Tibial artery (tissue), 4 donors: ENCODE measurements around the gene ST8SIA5.

ENCODE experiments used
- DNase-seq, 2 donors: peaks; one replicate each; pipeline ENCODE4 v3.0.0-alpha.2; 2019
- H3K27ac ChIP-seq, 2 donors: fragments of 200-600 bp; sonication (generic) in 1 of 2; 1 replicate in 1 of 2; 2 replicates in 1 of 2; pipeline ENCODE4 v1.5.1; 2018 to 2019; ENCODE audit warnings: mild to moderate bottlenecking in 1 of 2
- H3K27me3 ChIP-seq, 2 donors: fragments of 200-600 bp; sonication (generic) in 1 of 2; one replicate each; pipeline versions ENCODE4 v1.5.1 to v1.6.0; 2016 to 2019
- H3K36me3 ChIP-seq, 3 donors: fragments of 200-600 bp; sonication (generic) in 2 of 3; one replicate each; pipeline ENCODE4 v1.5.1; 2016 to 2019; ENCODE audit warnings: mild to moderate bottlenecking in 2 of 3
- H3K4me1 ChIP-seq, 4 donors: fragments of 200-600 bp; sonication (generic) in 2 of 4; 1 replicate in 3 of 4; 2 replicates in 1 of 4; pipeline ENCODE4 v1.5.1; 2016 to 2019
- H3K4me3 ChIP-seq, 2 donors: fragments of 200-600 bp; sonication (generic) in 1 of 2; 1 replicate in 1 of 2; 2 replicates in 1 of 2; pipeline ENCODE4 v1.5.1; 2018 to 2019; ENCODE audit warnings: mild to moderate bottlenecking in 2 of 2
- H3K9me3 ChIP-seq, 3 donors: fragments of 200-600 bp; sonication (generic) in 1 of 3; one replicate each; pipeline ENCODE4 v1.5.1; 2016 to 2019
- CTCF ChIP-seq, 2 experiments: fragments of 200-600 bp in 1 of 2; fragments of 450-650 bp in 1 of 2; IDR thresholded peaks; one replicate each; pipeline ENCODE4 v1.5.1; 2017 to 2019; ENCODE audit warnings: antibody characterized with exemption in 2 of 2, mild to moderate bottlenecking in 1 of 2, moderate library complexity in 1 of 2
- intact Hi-C: fragments of 100-400 bp; cut with DNase I; formaldehyde crosslinking; loops from one replicate; pipeline ENCODE4 v1.15.0; 2023; ENCODE audit warnings: low total_unique reads

ST8SIA5 gene

GRCh38 chr18:46764586-46764985, 7.7 kb upstream of the ST8SIA5 start:
- Histone ChIP-seq H3K27me3 (peaks cover 0 to 19% of the 10 kb centered on the region in 2 donors), H3K4me3 (no peak overlapping the region), H3K9me3 (no peaks in the 10 kb centered on the region), H3K4me1 (no peaks in the 10 kb centered on the region), H3K36me3 (no peaks in the 10 kb centered on the region), H3K27ac (no peak overlapping the region)
- intact Hi-C loops, result no loop called here
- no peak for DNase-seq
- TF ChIP-seq CTCF (IDR thresholded peaks at IDR 0.05), result no peak

GRCh38 chr18:46761059-46761769, 4.4 kb upstream of the ST8SIA5 start:
- no peaks in the 10 kb centered on the region for H3K36me3 ChIP-seq
- no peak overlapping the region for H3K4me3 ChIP-seq
- H3K9me3 ChIP-seq, result no peaks in the 10 kb centered on the region
- H3K27ac ChIP-seq, result no peak overlapping the region
- H3K4me1 ChIP-seq, result peaks cover 0 to 19% (median 17%) of the 10 kb centered on the region in 4 donors
- intact Hi-C loops, result no loop called here
- no peak for DNase-seq
- peaks cover 0 to 50% of the 10 kb centered on the region in 2 donors for H3K27me3 ChIP-seq
- TF ChIP-seq CTCF (IDR thresholded peaks at IDR 0.05), result no peak

GRCh38 chr18:46759890-46760289, 3.0 kb upstream of the ST8SIA5 start:
- Histone ChIP-seq H3K9me3 (no peaks in the 10 kb centered on the region), H3K27ac (no peak overlapping the region), H3K4me1 (peaks cover 0 to 23% (median 18%) of the 10 kb centered on the region in 4 donors), H3K4me3 (no peak overlapping the region), H3K27me3 (peaks cover 0 to 62% of the 10 kb centered on the region in 2 donors), H3K36me3 (no peaks in the 10 kb centered on the region)
- no peak for TF ChIP-seq CTCF (IDR thresholded peaks at IDR 0.05)
- intact Hi-C loops, result no loop called here
- DNase-seq, result no peak

GRCh38 chr18:46756025-46756558, 761 bp downstream of the ST8SIA5 start:
- peaks cover 0 to 23% (median 18%) of the 10 kb centered on the region in 4 donors for H3K4me1 ChIP-seq
- H3K36me3 ChIP-seq, result no peaks in the 10 kb centered on the region
- peak overlapping the region; percentile 16 to 35 for H3K4me3 ChIP-seq
- H3K9me3 ChIP-seq, result no peaks in the 10 kb centered on the region
- peaks cover 0 to 56% of the 10 kb centered on the region in 2 donors for H3K27me3 ChIP-seq
- no peak for DNase-seq
- no peak for TF ChIP-seq CTCF (IDR thresholded peaks at IDR 0.05)
- H3K27ac ChIP-seq, result no peak overlapping the region
- intact Hi-C loops, result no loop called here

GRCh38 chr18:46755315-46756024, 1.4 kb downstream of the ST8SIA5 start:
- Histone ChIP-seq H3K9me3 (no peaks in the 10 kb centered on the region), H3K27me3 (peaks cover 0 to 56% of the 10 kb centered on the region in 2 donors), H3K4me3 (no peak overlapping the region), H3K4me1 (peaks cover 0 to 23% (median 18%) of the 10 kb centered on the region in 4 donors), H3K27ac (no peak overlapping the region), H3K36me3 (no peaks in the 10 kb centered on the region)
- TF ChIP-seq CTCF (IDR thresholded peaks at IDR 0.05), result no peak
- no peak for DNase-seq
- intact Hi-C loops, result no loop called here
